Measurements from ENCODE around the gene DIAPH2.

The DIAPH2 gene

GRCh38 chrX:97065973-97066372 is 381.3 kb downstream of the DIAPH2 start:
- no peak for DNase-seq

GRCh38 chrX:97066381-97066780 is 381.7 kb downstream of the DIAPH2 start:
- no peak for DNase-seq

DNA sequence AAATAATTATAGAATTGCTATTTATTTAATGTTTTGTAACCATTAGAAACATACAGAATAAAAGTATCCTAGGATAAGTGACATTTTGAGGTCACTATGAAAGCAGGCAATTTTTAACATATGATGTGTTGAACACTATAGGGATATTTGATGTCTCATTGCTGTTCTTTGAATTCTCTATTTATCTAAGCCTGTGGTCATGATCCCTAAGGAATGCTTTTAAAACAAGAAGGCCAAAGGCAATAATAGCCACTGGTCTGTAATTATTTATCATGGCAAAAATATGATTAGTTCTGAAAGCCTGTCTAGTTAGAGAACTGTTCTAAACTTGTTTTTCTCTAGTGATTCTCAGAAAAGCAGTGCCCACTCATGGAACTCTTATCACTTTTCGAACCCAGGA is 385.7 kb downstream of the DIAPH2 start:
- DNase-seq: no peak

- DNase-seq: no peak
Measured at GRCh38 chrX:97074400-97074799, 389.8 kb downstream of the DIAPH2 start.

DNA sequence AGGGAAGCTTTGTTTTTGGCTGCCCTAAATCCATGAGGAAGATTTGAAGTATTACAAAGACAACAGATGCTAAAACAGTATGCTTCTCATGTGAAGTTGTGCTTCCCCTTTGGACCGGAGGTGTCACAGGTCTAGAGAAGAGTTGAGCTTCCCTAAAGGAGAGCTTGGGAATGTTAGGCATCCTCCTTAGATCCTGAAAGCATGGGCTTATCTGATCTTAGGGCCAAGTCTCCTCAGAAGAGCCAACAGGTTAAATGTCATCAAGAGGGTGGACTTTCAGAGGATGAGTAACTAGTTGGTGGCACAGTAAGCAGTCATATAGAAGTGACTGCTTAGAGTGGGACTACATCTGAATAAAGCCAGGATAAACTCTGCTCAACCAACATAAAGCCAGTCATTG is 404.5 kb downstream of the DIAPH2 start:
- no peak for DNase-seq

GRCh38 chrX:97096385-97096784 is 411.7 kb downstream of the DIAPH2 start:
- DNase-seq: no peak

- DNase-seq: no peak
Measured at GRCh38 chrX:97102938-97103337, 418.3 kb downstream of the DIAPH2 start.

DNA sequence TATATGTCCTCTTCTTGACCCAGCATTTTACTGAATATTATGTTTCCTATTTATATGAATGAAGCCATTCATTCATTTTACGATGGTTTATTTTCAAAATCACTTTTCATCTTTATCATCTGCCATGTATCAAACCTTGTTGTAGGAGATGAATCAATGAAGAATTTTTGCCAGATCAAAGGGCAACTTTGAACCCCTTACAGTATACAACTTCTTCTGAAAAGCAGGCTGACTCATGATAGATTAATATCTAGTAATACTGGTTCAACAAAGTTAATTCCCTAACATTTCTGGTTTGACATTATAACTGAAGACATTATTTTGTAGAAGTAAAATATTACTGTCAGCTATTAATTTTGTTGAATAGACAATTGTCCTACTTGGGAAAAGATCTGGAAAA is 425.1 kb downstream of the DIAPH2 start:
- no peak for DNase-seq

GRCh38 chrX:97117572-97117971 is 432.9 kb downstream of the DIAPH2 start:
- no peak for DNase-seq

GRCh38 chrX:97119474-97120109 is 434.9 kb downstream of the DIAPH2 start:
- no peak for DNase-seq

- DNase-seq: no peak
Measured at GRCh38 chrX:97123001-97123400, 438.4 kb downstream of the DIAPH2 start.

GRCh38 chrX:97126020-97126419 is 441.4 kb downstream of the DIAPH2 start:
- DNase-seq: no peak

- no peak for DNase-seq
Measured at GRCh38 chrX:97132664-97133415, 448.2 kb downstream of the DIAPH2 start.

- no peak for DNase-seq
Measured at GRCh38 chrX:97145934-97146333, 461.3 kb downstream of the DIAPH2 start.

DNA sequence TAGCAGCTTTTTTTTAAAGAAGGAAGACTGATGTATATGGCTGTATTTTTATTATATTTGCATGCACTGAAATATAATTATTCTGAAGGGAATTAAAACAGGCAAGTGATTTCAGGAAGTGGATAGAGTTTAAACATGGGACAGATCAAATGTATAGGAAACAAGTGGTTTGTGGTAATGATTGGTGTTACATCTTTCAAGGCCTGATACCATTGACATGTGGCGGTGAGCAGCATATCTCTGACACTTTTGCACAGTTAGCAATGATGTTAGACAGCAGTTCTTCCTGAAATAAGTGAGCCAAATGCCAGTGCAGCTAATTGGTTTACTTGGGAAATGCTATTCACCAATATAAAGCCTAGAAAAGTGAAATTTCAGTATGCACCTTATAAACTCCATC is 471.2 kb downstream of the DIAPH2 start:
- DNase-seq: no peak

GRCh38 chrX:97158269-97158668 is 473.6 kb downstream of the DIAPH2 start:
- no peak for DNase-seq

- DNase-seq: no peak
Measured at GRCh38 chrX:97159916-97160800, 475.5 kb downstream of the DIAPH2 start.

GRCh38 chrX:97167333-97167732 is 482.7 kb downstream of the DIAPH2 start:
- no peak for DNase-seq

DNA sequence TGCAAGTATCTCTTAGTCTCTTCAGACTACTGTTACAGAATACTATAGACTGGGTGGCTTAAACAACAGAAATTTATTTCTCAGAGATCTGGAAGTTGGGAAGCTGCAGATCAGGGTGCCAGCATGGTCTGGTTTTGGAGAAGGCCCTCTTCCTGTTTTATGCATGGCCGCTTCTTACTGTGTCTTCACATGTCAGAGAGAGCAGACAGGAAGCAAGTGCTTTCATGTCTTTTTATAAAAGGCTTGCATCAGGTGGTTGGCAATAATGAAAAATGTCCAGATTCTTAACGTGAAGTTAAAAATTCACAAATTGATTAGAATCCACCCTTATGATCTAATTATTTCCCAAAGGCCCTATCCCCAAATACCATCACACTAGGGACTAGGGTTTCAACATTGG is 484.0 kb downstream of the DIAPH2 start:
- no peak for DNase-seq

DNA sequence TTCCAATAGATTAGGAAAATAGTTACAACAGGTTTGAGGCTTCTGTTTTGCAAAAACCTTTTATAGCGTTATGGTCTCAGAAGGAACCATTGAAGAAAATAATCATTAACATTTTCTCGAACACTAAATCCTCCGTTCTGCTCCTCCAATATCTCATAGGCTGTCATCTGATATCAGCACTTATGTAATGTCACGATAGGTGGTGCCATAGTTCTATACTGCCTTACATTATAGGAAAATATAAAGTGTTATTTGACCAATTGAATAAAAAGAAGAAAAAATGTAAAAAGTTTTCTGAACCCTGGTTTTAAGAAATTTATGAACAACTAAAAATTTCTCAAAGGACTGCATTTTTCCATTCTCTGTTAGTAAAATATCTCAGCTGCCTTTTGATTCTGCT is 490.5 kb downstream of the DIAPH2 start:
- DNase-seq: no peak

GRCh38 chrX:97189668-97190067 is 505.0 kb downstream of the DIAPH2 start:
- DNase-seq: no peak

GRCh38 chrX:97199501-97199900 is 514.9 kb downstream of the DIAPH2 start:
- no peak for DNase-seq

DNA sequence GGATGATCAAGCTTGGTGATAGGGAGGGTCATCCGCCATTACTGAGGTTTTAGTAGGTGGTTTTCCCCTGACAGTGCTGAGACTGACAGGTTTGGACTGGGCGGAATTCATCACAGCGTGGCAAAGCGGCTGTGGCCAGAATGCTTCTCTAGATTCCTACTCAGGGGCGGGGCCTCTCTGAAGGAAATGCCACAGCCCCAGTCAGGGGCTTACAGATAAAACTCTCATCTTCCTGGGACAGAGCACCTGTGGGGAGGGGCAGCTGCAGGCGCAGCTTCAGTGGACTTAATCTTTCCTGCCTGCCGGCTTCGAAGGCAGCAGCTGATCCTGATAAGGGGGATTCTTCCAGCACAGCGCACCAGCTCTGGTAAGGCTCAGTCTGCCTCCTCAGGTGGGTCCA is 515.8 kb downstream of the DIAPH2 start:
- DNase-seq: no peak

- DNase-seq: no peak
Measured at GRCh38 chrX:97210501-97210900, 525.9 kb downstream of the DIAPH2 start.

All from SW 1271 (cell line).